IMR-90 (cell line): ENCODE results near the gene RCAN2. TPM values are rescaled to one million over a fixed set of nuclear protein-coding genes. Genes with fewer than 3 reads are reported as not detected.

Experiments
- ATAC-seq: fragments of 200-7000 bp; cut with Tn5 transposase; 2 replicates; pipeline ENCODE4 v1.9.1; 2020; ENCODE audit warnings: low read depth, mild to moderate bottlenecking, moderate library complexity
- BruUV-seq: library from RNA; stranded (reverse); fragments of 400-500 nt; replicated peaks from 2 replicates; lab custom pipeline; 2021; lab: Mats Ljungman, UMichigan
- CTCF ChIA-PET: fragments of 300-600 bp; formaldehyde crosslinking; extraction: SDS; loops from one replicate; lab custom pipeline; 2021; ENCODE audit warnings: antibody characterized with exemption; lab: Yijun Ruan, JAX
- POLR2A ChIA-PET: fragments of 300-600 bp; sonication (Branson Sonifier 250); formaldehyde crosslinking; loops from one replicate; lab custom pipeline; 2022; ENCODE audit warnings: antibody characterized with exemption; ENCODE audit not compliant: unreplicated experiment; lab: Charles Lee
- DNase-seq: peaks from one replicate; pipeline ENCODE4 v3.0.0; 2013
- H2AFZ ChIP-seq: replicated peaks from 2 replicates; pipeline ENCODE3; 2013; ENCODE audit warnings: low read length, mild to moderate bottlenecking; ENCODE audit not compliant: poor library complexity
- H2AK5ac ChIP-seq: 2 replicates; pipeline ENCODE4 v1.6.1; 2013; ENCODE audit warnings: low read depth, low read length, inconsistent platforms
- H2AK9ac ChIP-seq: replicated peaks from 2 replicates; pipeline ENCODE3; 2013; ENCODE audit warnings: mild to moderate bottlenecking, low read depth, low read length, moderate library complexity; ENCODE audit not compliant: poor library complexity
- H2BK120ac ChIP-seq: 2 replicates; pipeline ENCODE4 v1.6.1; 2013; ENCODE audit warnings: low read depth, low read length, inconsistent platforms
- H2BK15ac ChIP-seq: 3 replicates; pipeline ENCODE4 v1.6.1; 2013; ENCODE audit warnings: low read depth, low read length, inconsistent platforms
- H2BK20ac ChIP-seq: 2 replicates; pipeline ENCODE4 v1.6.1; 2013; ENCODE audit warnings: low read depth, mild to moderate bottlenecking, inconsistent platforms, low read length, moderate library complexity
- H2BK5ac ChIP-seq: 2 replicates; pipeline ENCODE4 v1.6.1; 2013; ENCODE audit warnings: mild to moderate bottlenecking, low read depth, low read length, inconsistent platforms; ENCODE audit not compliant: poor library complexity, severe bottlenecking
- H3K14ac ChIP-seq: replicated peaks from 2 replicates; pipeline ENCODE4 v1.6.1; 2013; ENCODE audit warnings: low read depth, low read length, inconsistent platforms
- H3K18ac ChIP-seq: 2 replicates; pipeline ENCODE4 v1.6.1; 2013; ENCODE audit warnings: low read depth, low read length, control low read depth
- H3K23ac ChIP-seq: 2 replicates; pipeline ENCODE4 v1.6.1; 2013; ENCODE audit warnings: low read depth, low read length, inconsistent platforms
- H3K27ac ChIP-seq: 2 replicates; pipeline ENCODE4 v1.5.1; 2013; ENCODE audit warnings: mild to moderate bottlenecking, control low read depth, low read length; ENCODE audit not compliant: insufficient read depth
- H3K27me3 ChIP-seq: 2 replicates; pipeline ENCODE4 v1.6.1; 2013; ENCODE audit warnings: low read length; ENCODE audit not compliant: control insufficient read depth, insufficient read depth
- H3K36me3 ChIP-seq: 2 replicates; pipeline ENCODE4 v1.6.1; 2013; ENCODE audit warnings: low read length, mixed read lengths; ENCODE audit not compliant: control insufficient read depth, insufficient read depth
- H3K4ac ChIP-seq: 2 replicates; pipeline ENCODE4 v1.6.1; 2013; ENCODE audit warnings: low read depth, low read length, inconsistent platforms
- H3K4me1 ChIP-seq: 2 replicates; pipeline ENCODE4 v1.6.1; 2013; ENCODE audit warnings: low read length, mixed read lengths; ENCODE audit not compliant: control insufficient read depth, insufficient read depth
- H3K4me2 ChIP-seq: 2 replicates; pipeline ENCODE4 v1.6.1; 2013; ENCODE audit warnings: low read depth, mild to moderate bottlenecking, control low read depth, low read length, moderate library complexity
- H3K4me3 ChIP-seq: 2 replicates; pipeline ENCODE4 v1.5.1; 2013; ENCODE audit warnings: low read depth, mild to moderate bottlenecking, control low read depth, low read length, moderate library complexity; ENCODE audit not compliant: insufficient read depth
- H3K56ac ChIP-seq: 2 replicates; pipeline ENCODE4 v1.6.1; 2013; ENCODE audit warnings: low read length, inconsistent platforms; ENCODE audit not compliant: insufficient read depth; ENCODE audit errors: extremely low read depth
- H3K79me1 ChIP-seq, 2 experiments: 2 replicates each; pipeline ENCODE4 v1.6.1; 2013; ENCODE audit warnings: low read length in 2 of 2, inconsistent platforms in 1 of 2, low read depth in 1 of 2
- H3K9ac ChIP-seq: 2 replicates; pipeline ENCODE4 v1.6.1; 2013; ENCODE audit warnings: low read depth, low read length, control low read depth
- H3K9me1 ChIP-seq: 2 replicates; pipeline ENCODE4 v1.6.1; 2013; ENCODE audit warnings: low read length, inconsistent platforms; ENCODE audit not compliant: insufficient read depth
- H3K9me3 ChIP-seq: 2 replicates; pipeline ENCODE4 v1.6.1; 2013; ENCODE audit warnings: low read length; ENCODE audit not compliant: control insufficient read depth, insufficient read depth
- H4K20me1 ChIP-seq: 2 replicates; pipeline ENCODE4 v1.6.1; 2013; ENCODE audit warnings: low read length, inconsistent platforms; ENCODE audit not compliant: insufficient read depth
- H4K5ac ChIP-seq: 2 replicates; pipeline ENCODE4 v1.6.1; 2013; ENCODE audit warnings: mild to moderate bottlenecking, low read depth, low read length, control low read depth
- H4K8ac ChIP-seq, 2 experiments: 2 replicates each; pipeline ENCODE4 v1.6.1; 2013; ENCODE audit warnings: low read depth in 2 of 2, low read length in 2 of 2, control low read depth in 1 of 2, inconsistent platforms in 1 of 2
- H4K91ac ChIP-seq: 2 replicates; pipeline ENCODE4 v1.6.1; 2013; ENCODE audit warnings: low read depth, low read length, inconsistent platforms; ENCODE audit not compliant: insufficient read depth
- BHLHE40 ChIP-seq: fragments of 150-350 bp; IDR thresholded peaks from 2 replicates; pipeline ENCODE4 v1.6.1; 2016; ENCODE audit warnings: mild to moderate bottlenecking, low read depth, low read length
- CEBPB ChIP-seq: IDR thresholded peaks from 2 replicates; pipeline ENCODE4 v1.6.1; 2012; ENCODE audit warnings: low read depth, low read length, improper control_type of control experiment
- CHD1 ChIP-seq: IDR thresholded peaks from 2 replicates; pipeline ENCODE4 v1.6.1; 2012; ENCODE audit warnings: low read depth, low read length, improper control_type of control experiment
- ELK1 ChIP-seq: fragments of 150-350 bp; IDR thresholded peaks from 2 replicates; pipeline ENCODE4 v1.6.1; 2016; ENCODE audit warnings: low read depth, mild to moderate bottlenecking, low read length, moderate library complexity, borderline replicate concordance
- FOS ChIP-seq: fragments of 150-350 bp; IDR thresholded peaks from 2 replicates; pipeline ENCODE4 v1.6.1; 2016; ENCODE audit warnings: low read depth, low read length
- MAFK ChIP-seq: IDR thresholded peaks from 2 replicates; pipeline ENCODE4 v1.6.1; 2012; ENCODE audit warnings: low read depth, low read length, improper control_type of control experiment
- MAZ ChIP-seq: IDR thresholded peaks from 2 replicates; pipeline ENCODE4 v1.6.1; 2012; ENCODE audit warnings: low read depth, mild to moderate bottlenecking, low read length, improper control_type of control experiment, moderate library complexity, borderline replicate concordance
- MXI1 ChIP-seq: IDR thresholded peaks from 2 replicates; pipeline ENCODE4 v1.6.1; 2012; ENCODE audit warnings: low read depth, mild to moderate bottlenecking, low read length, moderate library complexity, borderline replicate concordance
- NFE2L2 ChIP-seq: fragments of 150-350 bp; IDR thresholded peaks from 2 replicates; pipeline ENCODE4 v1.6.1; 2016; ENCODE audit warnings: low read depth, mild to moderate bottlenecking, low read length
- POLR2A ChIP-seq: IDR thresholded peaks from 2 replicates; pipeline ENCODE4 v1.6.1; 2012; ENCODE audit warnings: mild to moderate bottlenecking, low read depth, low read length
- RAD21 ChIP-seq: IDR thresholded peaks from 2 replicates; pipeline ENCODE4 v1.6.1; 2012; ENCODE audit warnings: low read length, improper control_type of control experiment
- RCOR1 ChIP-seq: IDR thresholded peaks from 2 replicates; pipeline ENCODE4 v1.6.1; 2012; ENCODE audit warnings: mild to moderate bottlenecking, low read length, improper control_type of control experiment; ENCODE audit not compliant: insufficient replicate concordance
- RFX5 ChIP-seq: IDR thresholded peaks from 2 replicates; pipeline ENCODE4 v1.8.0; 2012; ENCODE audit warnings: low read depth, mild to moderate bottlenecking, low read length, moderate library complexity
- SMC3 ChIP-seq: fragments of 150-350 bp; IDR thresholded peaks from 2 replicates; pipeline ENCODE4 v1.6.1; 2016; ENCODE audit warnings: low read depth, mild to moderate bottlenecking, antibody characterized with exemption, low read length, moderate library complexity
- USF2 ChIP-seq: fragments of 150-350 bp; IDR thresholded peaks from 2 replicates; pipeline ENCODE4 v1.6.1; 2017; ENCODE audit warnings: mild to moderate bottlenecking, antibody characterized with exemption, low read length, low read depth
- WGBS, 2 experiments: methylation state at CpG; one replicate each; pipeline versions ENCODE4 v1.1.5 to v1.1.7; 2013; ENCODE audit warnings: missing lambda C conversion rate in 2 of 2; ENCODE audit not compliant: insufficient read length in 1 of 2; ENCODE audit errors: extremely low coverage in 2 of 2; 5-methylcytosine and 5-hydroxymethylcytosine counted together
- dilution Hi-C: fragments of 300-500 bp; cut with HindIII; formaldehyde crosslinking; loops from one replicate; pipeline ENCODE4 v1.14.3; 2018; ENCODE audit warnings: low sequenced_read_pairs; ENCODE audit not compliant: unreplicated experiment
- in situ Hi-C: fragments of 300-500 bp; cut with MboI; formaldehyde crosslinking; loops from 3 replicates; pipeline ENCODE4 v1.14.3; 2019; ENCODE audit warnings: low sequenced_read_pairs, inconsistent platforms, mixed read lengths
- intact Hi-C: fragments of 100-400 bp; cut with micrococcal nuclease; formaldehyde crosslinking; loops from 2 replicates; pipeline ENCODE4 v1.10.0; 2022
- polyA plus RNA-seq, 3 experiments: library from polyadenylated mRNA; depleted of rRNA; stranded (reverse); fragments of >200 nt; gene quantifications; 2 replicates each; pipeline ENCODE4 v1.2.3, GENCODE V29; 2012; ENCODE audit warnings: low replicate concordance in 1 of 3
- total RNA-seq: library from RNA; depleted of rRNA; stranded (reverse); fragments of >200 nt; gene quantifications from 2 replicates; pipeline ENCODE4 v1.2.3, GENCODE V29; 2012
- TF ChIP-seq, protein P1 (sequence below): conservative IDR thresholded peaks from 2 replicates; pipeline ENCODE4 v1.5.1; 2012; ENCODE audit warnings: mild to moderate bottlenecking, low read depth, low read length, improper control_type of control experiment

RCAN2 gene
- total and polyA plus RNA-seq, 2 of the 4 experiments (the other 2 are of a cell fraction): 1.3 to 1.8 TPM

DNA sequence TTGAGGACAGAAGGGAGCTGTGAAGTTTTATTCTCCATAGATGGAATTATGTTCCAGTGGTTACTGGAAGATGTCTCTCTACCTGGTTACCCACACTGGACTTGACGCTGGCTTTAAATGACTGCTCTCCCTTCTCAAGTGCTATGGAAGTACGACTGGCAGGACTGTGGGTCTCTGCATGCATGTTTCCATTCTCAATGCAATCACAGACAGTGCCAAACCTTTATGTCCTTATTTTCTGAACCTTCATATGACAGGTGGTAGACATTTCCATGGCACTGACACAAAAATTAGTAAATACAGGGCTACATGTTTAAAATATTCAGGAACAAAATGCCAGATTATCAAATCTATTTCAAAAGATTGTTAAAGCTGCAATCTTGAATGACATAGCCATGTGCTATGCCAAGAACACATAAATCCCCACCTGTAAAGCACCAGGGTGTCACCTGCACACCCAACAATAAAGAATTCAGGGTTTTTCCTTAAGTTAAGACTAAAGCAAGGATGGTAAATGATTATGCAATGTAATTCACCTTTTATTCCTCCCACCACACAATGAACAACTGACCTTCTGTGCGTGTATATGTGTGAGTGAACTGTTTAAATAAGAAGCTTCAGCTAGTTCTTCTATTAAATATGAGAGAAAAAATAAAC lies 167.2 kb downstream of the RCAN2 start:
- dilution Hi-C loops (no loop called here), intact Hi-C loops (no loop called here), in situ Hi-C loops (no loop called here)
- Histone ChIP-seq H3K18ac (no peak overlapping the region), H4K20me1 (no peaks in the 10 kb centered on the region), H3K23ac (no peak overlapping the region), H3K27me3 (no peaks in the 10 kb centered on the region), H3K36me3 (no peaks in the 10 kb centered on the region), H2BK120ac (no peak overlapping the region), H3K14ac (no peak overlapping the region), H3K4me3 (no peak overlapping the region), H2BK20ac (no peak overlapping the region), H2AK5ac (no peak overlapping the region), H4K5ac (no peak overlapping the region), H2AFZ (no peak overlapping the region), H3K4me2 (no peak overlapping the region), H2AK9ac (no peak overlapping the region), H3K9me3 (no peaks in the 10 kb centered on the region), H3K9me1 (no peaks in the 10 kb centered on the region), H2BK15ac (no peak overlapping the region), H4K91ac (no peak overlapping the region), H3K27ac (no peak overlapping the region), H3K4ac (no peak overlapping the region), H3K9ac (no peak overlapping the region), H3K56ac (no peak overlapping the region), H3K79me1 (no peaks in the 10 kb centered on the region), H2BK5ac (no peak overlapping the region), H3K4me1 (no peaks in the 10 kb centered on the region; the same call in 1 of the 2 replicates), H4K8ac (no peak overlapping the region)
- WGBS, 2 experiments: 50% methylated on average over 1 of the region's 3 CpGs; no CpG with 5 or more reads in 1 of the 2 experiments
- CTCF ChIA-PET: no interaction called here
- ATAC-seq (no peak), DNase-seq (no peak)
- POLR2A ChIA-PET: no interaction called here
- no TSS peak for BruUV-seq
- TF ChIP-seq, protein P1, sequence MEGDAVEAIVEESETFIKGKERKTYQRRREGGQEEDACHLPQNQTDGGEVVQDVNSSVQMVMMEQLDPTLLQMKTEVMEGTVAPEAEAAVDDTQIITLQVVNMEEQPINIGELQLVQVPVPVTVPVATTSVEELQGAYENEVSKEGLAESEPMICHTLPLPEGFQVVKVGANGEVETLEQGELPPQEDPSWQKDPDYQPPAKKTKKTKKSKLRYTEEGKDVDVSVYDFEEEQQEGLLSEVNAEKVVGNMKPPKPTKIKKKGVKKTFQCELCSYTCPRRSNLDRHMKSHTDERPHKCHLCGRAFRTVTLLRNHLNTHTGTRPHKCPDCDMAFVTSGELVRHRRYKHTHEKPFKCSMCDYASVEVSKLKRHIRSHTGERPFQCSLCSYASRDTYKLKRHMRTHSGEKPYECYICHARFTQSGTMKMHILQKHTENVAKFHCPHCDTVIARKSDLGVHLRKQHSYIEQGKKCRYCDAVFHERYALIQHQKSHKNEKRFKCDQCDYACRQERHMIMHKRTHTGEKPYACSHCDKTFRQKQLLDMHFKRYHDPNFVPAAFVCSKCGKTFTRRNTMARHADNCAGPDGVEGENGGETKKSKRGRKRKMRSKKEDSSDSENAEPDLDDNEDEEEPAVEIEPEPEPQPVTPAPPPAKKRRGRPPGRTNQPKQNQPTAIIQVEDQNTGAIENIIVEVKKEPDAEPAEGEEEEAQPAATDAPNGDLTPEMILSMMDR: no peak
- TF ChIP-seq MXI1 (no peak), RCOR1 (no peak), RAD21 (no peak), SMC3 (no peak), RFX5 (no peak), FOS (no peak), CHD1 (no peak), POLR2A (no peak), MAFK (no peak), CEBPB (no peak), MAZ (no peak), ELK1 (no peak), BHLHE40 (no peak), NFE2L2 (no peak), USF2 (no peak)
